ENCODE results near the gene SLC39A12.

SLC39A12 gene

DNA sequence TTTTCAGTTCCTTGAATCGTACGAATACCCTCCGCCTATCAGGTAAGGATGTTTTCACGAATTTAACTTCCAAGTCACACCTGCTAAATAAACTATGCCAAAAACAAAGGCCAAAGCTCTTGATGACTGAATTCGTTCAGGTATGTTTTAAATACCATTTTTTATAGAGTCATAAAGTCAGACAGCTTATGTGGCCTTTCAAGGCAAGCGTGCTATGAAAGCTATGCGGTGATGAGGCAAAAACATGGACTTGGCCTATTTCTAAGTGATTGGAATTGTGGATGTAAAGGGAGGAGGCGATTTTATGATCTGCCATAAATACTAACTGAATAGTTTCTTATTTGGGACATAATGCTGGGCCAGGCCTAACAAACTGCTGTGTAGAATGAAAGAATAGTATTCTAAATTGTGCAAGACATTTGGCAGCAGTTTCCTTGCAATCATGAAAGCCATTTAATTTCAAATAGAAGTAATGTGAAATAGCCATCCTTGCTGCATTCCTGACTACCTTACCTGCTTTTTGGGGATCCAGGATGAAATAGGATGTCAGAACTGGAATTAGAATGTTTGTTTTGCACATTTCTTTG lies 14.0 kb downstream of the SLC39A12 start:
- TF ChIP-seq ZNF274 (IDR thresholded peaks at IDR 0.05; ENCODE audit: low read depth, low read length) (no peak), YY1 (IDR thresholded peaks at IDR 0.05; ENCODE audit: insufficient read depth, insufficient read length) (no peak), SUZ12 (IDR thresholded peaks at IDR 0.05; ENCODE audit: extremely low read depth, insufficient read depth, insufficient read length) (no peak)
- Histone ChIP-seq H3K4me3 (ENCODE audit: insufficient read length, low read depth) (no peak overlapping the region), H3K4me1 (ENCODE audit: insufficient read depth, insufficient read length) (no peaks in the 10 kb centered on the region), H3K36me3 (ENCODE audit: insufficient read depth, insufficient read length, low read length) (no peaks in the 10 kb centered on the region), H3K9ac (ENCODE audit: insufficient read length, low read depth) (no peak overlapping the region), H3K9me3 (ENCODE audit: insufficient read depth, low read length) (no peaks in the 10 kb centered on the region), H3K27me3 (ENCODE audit: insufficient read depth, insufficient read length) (no peaks in the 10 kb centered on the region)
- no peak for DNase-seq (ENCODE audit: low read depth, low spot score)

DNA sequence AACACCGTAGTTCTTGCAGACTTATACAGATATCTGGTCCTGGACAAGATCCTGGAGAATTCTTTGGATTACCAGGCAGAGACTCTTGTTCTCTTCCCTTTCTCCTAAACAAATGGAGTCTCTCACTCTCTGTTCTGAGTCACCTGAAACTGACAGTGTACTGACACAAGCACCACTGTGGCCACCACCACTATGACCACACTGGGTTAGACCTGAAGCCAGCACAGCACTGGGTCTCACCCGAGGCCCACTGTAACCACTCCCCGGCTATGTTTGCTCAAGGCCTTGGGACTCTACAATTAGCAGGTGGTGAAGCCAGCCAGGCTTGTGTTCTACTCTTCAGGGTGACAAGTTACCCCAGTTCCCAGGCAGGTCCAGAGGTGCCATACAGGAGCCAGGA lies 22.8 kb downstream of the SLC39A12 start:
- Histone ChIP-seq H3K9me3 (ENCODE audit: insufficient read depth, low read length) (no peaks in the 10 kb centered on the region), H3K27me3 (ENCODE audit: insufficient read depth, insufficient read length) (no peaks in the 10 kb centered on the region), H3K9ac (ENCODE audit: insufficient read length, low read depth) (no peak overlapping the region), H3K4me1 (ENCODE audit: insufficient read depth, insufficient read length) (no peaks in the 10 kb centered on the region), H3K36me3 (ENCODE audit: insufficient read depth, insufficient read length, low read length) (no peaks in the 10 kb centered on the region), H3K4me3 (ENCODE audit: insufficient read length, low read depth) (no peak overlapping the region)
- TF ChIP-seq SUZ12 (IDR thresholded peaks at IDR 0.05; ENCODE audit: extremely low read depth, insufficient read depth, insufficient read length) (no peak), YY1 (IDR thresholded peaks at IDR 0.05; ENCODE audit: insufficient read depth, insufficient read length) (no peak)
- no peak for DNase-seq (ENCODE audit: low read depth, low spot score)

DNA sequence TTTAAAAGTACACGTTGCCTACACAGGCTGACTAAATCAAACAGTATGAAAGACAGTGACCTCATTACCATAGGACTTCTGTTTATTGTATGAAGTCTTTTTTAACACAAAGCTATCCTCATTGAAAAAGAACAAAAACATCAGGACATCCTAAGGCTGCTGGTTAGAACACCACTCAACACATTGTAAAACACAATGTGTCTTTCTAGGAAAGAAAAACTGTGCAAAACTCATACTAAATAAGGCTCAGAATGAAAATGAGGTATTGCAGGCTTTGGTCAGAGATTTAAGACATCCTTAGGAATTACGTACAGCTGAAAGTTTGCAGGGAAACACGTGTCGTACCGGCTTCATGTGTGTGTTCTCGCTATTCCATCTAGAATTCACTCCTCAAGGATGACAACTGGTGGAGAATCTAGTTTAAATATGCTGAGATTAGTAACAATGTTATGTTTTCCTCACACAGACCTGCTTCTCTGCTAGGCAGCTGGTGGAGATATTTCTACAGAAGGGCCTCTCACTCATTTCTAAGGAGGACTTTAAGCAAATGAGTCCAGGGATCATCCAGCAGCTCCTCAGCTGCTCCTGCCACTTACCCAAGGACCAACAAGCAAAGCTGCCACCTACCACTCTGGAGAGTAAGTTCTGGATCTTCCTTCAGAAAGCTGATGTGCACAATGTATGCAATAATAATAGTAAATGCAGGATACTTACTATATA lies 29.3 kb downstream of the SLC39A12 start:
- H3K9me3 ChIP-seq (ENCODE audit: insufficient read depth, low read length), result no peaks in the 10 kb centered on the region
- H3K4me1 ChIP-seq (ENCODE audit: insufficient read depth, insufficient read length), result no peaks in the 10 kb centered on the region
- no peaks in the 10 kb centered on the region for H3K27me3 ChIP-seq (ENCODE audit: insufficient read depth, insufficient read length)
- H3K36me3 ChIP-seq (ENCODE audit: insufficient read depth, insufficient read length, low read length), result no peaks in the 10 kb centered on the region
- no peak for TF ChIP-seq YY1 (IDR thresholded peaks at IDR 0.05; ENCODE audit: insufficient read depth, insufficient read length)
- no peak for TF ChIP-seq SUZ12 (IDR thresholded peaks at IDR 0.05; ENCODE audit: extremely low read depth, insufficient read depth, insufficient read length)
- no peak overlapping the region for H3K9ac ChIP-seq (ENCODE audit: insufficient read length, low read depth)
- DNase-seq (ENCODE audit: low read depth, low spot score), result no peak
- no peak overlapping the region for H3K4me3 ChIP-seq (ENCODE audit: insufficient read length, low read depth)

DNA sequence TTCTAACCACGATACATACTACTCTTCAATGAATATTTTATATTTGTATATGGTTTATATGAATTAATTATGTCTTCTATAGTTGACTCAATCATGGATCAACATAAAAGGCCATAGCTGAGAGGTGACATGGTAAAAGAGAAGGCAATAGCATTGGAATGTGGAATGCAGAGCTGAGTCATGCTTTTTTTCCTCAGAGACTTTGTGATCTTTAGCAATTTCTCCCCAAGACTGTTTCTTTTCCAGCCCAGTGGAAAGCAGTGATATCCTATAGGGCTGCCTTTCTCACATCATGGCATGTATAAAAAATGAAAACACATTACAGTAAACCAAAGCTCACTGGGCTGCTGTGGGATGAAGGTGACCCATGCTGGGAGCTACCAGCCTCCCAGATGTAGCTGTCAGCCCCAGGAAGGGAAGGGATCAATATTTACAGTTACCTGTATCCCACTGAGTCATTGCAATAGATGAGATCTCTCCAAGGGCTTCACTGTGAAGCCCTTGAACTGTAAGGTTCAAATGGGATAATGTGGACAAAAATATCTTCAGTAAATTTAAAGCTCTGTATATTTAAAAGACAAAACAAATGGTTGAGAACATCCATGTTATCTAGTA lies 30.2 kb downstream of the SLC39A12 start:
- no peak for DNase-seq (ENCODE audit: low read depth, low spot score)
- H3K36me3 ChIP-seq (ENCODE audit: insufficient read depth, insufficient read length, low read length), result no peaks in the 10 kb centered on the region
- no peak for TF ChIP-seq ZNF274 (IDR thresholded peaks at IDR 0.05; ENCODE audit: low read depth, low read length)

DNA sequence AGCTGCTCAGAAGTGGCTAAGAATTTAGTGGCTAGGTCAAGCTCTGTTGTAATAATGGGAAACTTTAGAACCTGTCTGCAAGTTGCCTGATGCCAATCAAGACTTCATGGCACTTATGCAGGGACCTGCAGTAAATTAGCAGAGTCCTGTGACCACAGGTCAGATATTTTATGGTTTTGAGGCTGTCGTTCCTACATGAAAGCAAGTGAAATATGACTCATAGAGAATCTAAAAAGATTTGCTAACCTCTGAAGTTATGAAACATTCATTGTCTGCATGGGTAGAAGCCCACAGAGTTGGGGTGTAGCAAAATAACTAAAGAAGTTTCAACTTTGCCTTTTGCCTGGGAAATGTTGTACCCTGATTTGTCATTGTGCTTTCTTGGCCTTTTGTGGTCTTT lies 32.3 kb downstream of the SLC39A12 start:
- Histone ChIP-seq H3K9ac (ENCODE audit: insufficient read length, low read depth) (no peak overlapping the region), H3K4me3 (ENCODE audit: insufficient read length, low read depth) (no peak overlapping the region), H3K36me3 (ENCODE audit: insufficient read depth, insufficient read length, low read length) (no peaks in the 10 kb centered on the region), H3K4me1 (ENCODE audit: insufficient read depth, insufficient read length) (no peaks in the 10 kb centered on the region), H3K27me3 (ENCODE audit: insufficient read depth, insufficient read length) (no peaks in the 10 kb centered on the region), H3K9me3 (ENCODE audit: insufficient read depth, low read length) (no peaks in the 10 kb centered on the region)
- no peak for DNase-seq (ENCODE audit: low read depth, low spot score)
- TF ChIP-seq ZNF274 (IDR thresholded peaks at IDR 0.05; ENCODE audit: low read depth, low read length), result no peak

More for the DNA sequence above, 30.2 kb downstream of the SLC39A12 start:
- Histone ChIP-seq H3K4me3 (ENCODE audit: insufficient read length, low read depth) (no peak overlapping the region), H3K4me1 (ENCODE audit: insufficient read depth, insufficient read length) (no peaks in the 10 kb centered on the region), H3K27me3 (ENCODE audit: insufficient read depth, insufficient read length) (no peaks in the 10 kb centered on the region), H3K9me3 (ENCODE audit: insufficient read depth, low read length) (no peaks in the 10 kb centered on the region), H3K9ac (ENCODE audit: insufficient read length, low read depth) (no peak overlapping the region)

DNA sequence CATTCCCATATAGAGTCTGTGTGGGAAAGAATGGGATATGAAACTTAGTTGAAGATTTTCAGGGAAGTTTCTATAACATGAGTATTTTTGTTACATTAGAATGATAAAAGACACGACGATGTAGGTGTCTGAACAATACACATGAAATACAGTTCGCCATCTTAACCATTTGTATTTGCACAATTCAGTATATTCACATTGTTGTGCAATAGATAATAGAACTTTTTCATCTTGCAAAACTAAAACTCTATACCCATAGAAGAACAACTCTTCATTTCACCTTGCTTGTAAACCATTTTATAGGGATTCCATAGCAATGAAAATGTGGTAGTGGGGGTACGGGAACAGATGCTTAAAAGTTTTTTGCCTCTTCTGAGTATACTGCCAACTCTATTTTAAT lies 32.8 kb downstream of the SLC39A12 start:
- Histone ChIP-seq H3K4me3 (ENCODE audit: insufficient read length, low read depth) (no peak overlapping the region), H3K9me3 (ENCODE audit: insufficient read depth, low read length) (no peaks in the 10 kb centered on the region), H3K4me1 (ENCODE audit: insufficient read depth, insufficient read length) (no peaks in the 10 kb centered on the region), H3K27me3 (ENCODE audit: insufficient read depth, insufficient read length) (no peaks in the 10 kb centered on the region), H3K9ac (ENCODE audit: insufficient read length, low read depth) (no peak overlapping the region), H3K36me3 (ENCODE audit: insufficient read depth, insufficient read length, low read length) (no peaks in the 10 kb centered on the region)
- no peak for TF ChIP-seq ZNF274 (IDR thresholded peaks at IDR 0.05; ENCODE audit: low read depth, low read length)
- TF ChIP-seq YY1 (IDR thresholded peaks at IDR 0.05; ENCODE audit: insufficient read depth, insufficient read length), result no peak
- TF ChIP-seq SUZ12 (IDR thresholded peaks at IDR 0.05; ENCODE audit: extremely low read depth, insufficient read depth, insufficient read length), result no peak
- no peak for DNase-seq (ENCODE audit: low read depth, low spot score)

DNA sequence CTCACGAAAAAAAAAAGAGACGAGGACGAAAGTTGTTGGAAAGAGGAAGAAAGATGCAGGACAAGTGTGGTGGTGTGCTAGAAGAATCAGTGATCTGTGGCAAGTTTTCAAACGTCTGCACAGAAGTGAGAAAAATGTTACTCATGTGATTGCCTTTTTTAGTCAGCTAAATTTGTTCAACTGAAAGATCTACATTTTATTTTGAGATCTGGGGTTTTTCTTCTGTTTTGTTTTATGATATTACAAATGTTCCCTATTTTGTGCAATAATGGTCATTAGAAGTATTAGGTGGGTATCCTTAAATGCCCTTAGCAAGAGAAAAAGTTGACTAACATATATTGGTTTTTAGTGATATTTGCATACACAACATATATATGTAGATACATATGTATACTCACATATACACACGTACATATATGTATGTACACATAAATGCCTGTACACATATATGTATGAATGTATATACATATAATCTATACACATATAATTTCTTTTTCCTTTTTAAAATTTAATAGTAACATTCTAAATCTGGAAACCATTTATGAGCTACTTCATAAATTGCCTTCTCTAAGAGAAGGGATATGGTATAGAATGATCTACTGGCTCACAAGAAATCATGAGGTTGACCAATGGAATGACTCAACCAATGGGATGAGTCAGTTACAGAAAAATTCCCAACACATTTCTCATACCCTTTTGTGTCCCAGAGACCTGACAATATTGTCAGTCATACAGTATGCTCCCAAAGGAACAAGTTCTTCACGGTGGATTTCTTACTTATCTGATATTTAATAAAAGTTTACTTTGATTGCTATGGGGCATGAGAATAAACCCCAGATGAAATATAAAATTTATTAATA lies 38.4 kb downstream of the SLC39A12 start:
- H3K27me3 ChIP-seq (ENCODE audit: insufficient read depth, insufficient read length), result no peaks in the 10 kb centered on the region
- H3K9me3 ChIP-seq (ENCODE audit: insufficient read depth, low read length), result no peaks in the 10 kb centered on the region
- no peak for DNase-seq (ENCODE audit: low read depth, low spot score)
- H3K4me1 ChIP-seq (ENCODE audit: insufficient read depth, insufficient read length), result no peaks in the 10 kb centered on the region
- no peak overlapping the region for H3K4me3 ChIP-seq (ENCODE audit: insufficient read length, low read depth)
- no peaks in the 10 kb centered on the region for H3K36me3 ChIP-seq (ENCODE audit: insufficient read depth, insufficient read length, low read length)
- no peak for TF ChIP-seq ZNF274 (IDR thresholded peaks at IDR 0.05; ENCODE audit: low read depth, low read length)
- no peak for TF ChIP-seq YY1 (IDR thresholded peaks at IDR 0.05; ENCODE audit: insufficient read depth, insufficient read length)
- no peak for TF ChIP-seq SUZ12 (IDR thresholded peaks at IDR 0.05; ENCODE audit: extremely low read depth, insufficient read depth, insufficient read length)
- H3K9ac ChIP-seq (ENCODE audit: insufficient read length, low read depth), result no peak overlapping the region
